ENCODE results near the gene GCSAM. TPM values are rescaled to one million over a fixed set of nuclear protein-coding genes. Genes with fewer than 3 reads are reported as not detected.

The GCSAM gene
- total and polyA plus RNA-seq, 7 experiments from 2014 or later, result 5.5 to 38.8 (median 24.9) TPM

DNA sequence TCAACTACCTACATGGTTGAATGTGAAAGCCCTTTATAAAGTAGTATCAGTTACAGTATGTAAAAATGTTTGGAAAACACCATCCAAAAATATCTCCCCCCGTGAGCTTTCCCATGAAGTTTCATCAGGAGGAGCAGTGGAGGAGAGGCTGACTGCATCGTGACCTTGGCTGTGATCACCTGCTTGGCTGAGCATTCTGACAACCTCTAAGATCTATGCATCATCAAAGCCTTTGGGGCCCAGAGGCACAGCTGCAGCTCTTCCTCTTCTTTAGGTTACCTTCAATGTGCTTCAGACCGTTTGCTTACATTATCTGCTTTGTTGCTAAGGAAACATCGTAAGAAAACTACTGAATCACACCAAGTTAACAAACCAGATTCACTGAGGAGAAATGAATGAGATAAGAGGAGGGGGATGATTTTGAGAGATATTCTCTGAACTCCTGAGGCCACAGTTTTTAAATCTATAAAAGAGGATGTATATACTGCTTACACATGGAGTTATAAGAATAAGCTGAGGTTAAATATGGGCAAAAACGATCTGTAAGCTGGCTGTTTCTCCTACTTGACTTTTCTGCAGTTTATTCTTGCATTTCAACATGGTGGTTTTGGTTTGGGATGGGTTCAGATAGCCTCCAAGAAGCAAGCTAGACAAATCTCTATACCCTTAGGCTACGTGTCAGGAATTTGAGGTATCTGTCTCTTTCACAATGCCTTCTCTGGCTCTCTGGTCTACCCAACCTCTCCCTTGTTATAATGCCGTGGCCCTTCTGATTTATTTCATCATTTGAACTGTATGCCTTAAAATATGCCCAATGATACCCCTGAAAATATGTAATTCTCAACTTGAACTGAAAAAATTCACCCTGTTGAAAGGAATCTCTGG is 4.0 kb downstream of the GCSAM start:
- no peak overlapping the region for H3K4me3 ChIP-seq (ENCODE audit: low read length)
- no peaks in the 10 kb centered on the region for H3K27me3 ChIP-seq (ENCODE audit: control insufficient read depth in 2 of 2, insufficient read depth in 2 of 2, low read length in 2 of 2)
- peaks cover 0 to 10% (median 0%) of the 10 kb centered on the region in 3 experiments for H3K36me3 ChIP-seq (ENCODE audit: control insufficient read depth in 2 of 3, insufficient read depth in 3 of 3, low read length in 3 of 3)
- Mint-ChIP-seq H3K9me3 (no peaks in the 10 kb centered on the region), H3K27ac (peak overlapping the region; percentile 87 to 95 (median 93)), H3K4me3 (peak overlapping the region; percentile 23 to 100 (median 64)), H3K36me3 (peaks cover 10 to 22% (median 16%) of the 10 kb centered on the region in 5 donors), H3K27me3 (no peaks in the 10 kb centered on the region), H3K4me1 (peaks cover 49 to 92% (median 90%) of the 10 kb centered on the region in 7 donors)
- CTCF ChIA-PET, result interaction anchor here (1.0 to 1.4 kb wide), 3 partner anchors 11 to 164 kb away, joined by 3 to 7 read pairs (median 3); partner anchors contain the start of gene SLC9C1
- H3K4me1 ChIP-seq (ENCODE audit: control insufficient read depth in 2 of 2, insufficient read depth in 2 of 2, low read length in 2 of 2), result peaks cover 41 to 72% of the 10 kb centered on the region in 2 donors
- ATAC-seq, result peak; percentile 82
- H3K27ac ChIP-seq (ENCODE audit: low read depth, low read length), result peak overlapping the region; percentile 82
- DNase-seq, result peak in 8 of 9 donors; percentile 39 to 88 (median 83)
- no peaks in the 10 kb centered on the region for H3K9me3 ChIP-seq (ENCODE audit: control insufficient read depth in 2 of 3, low read length in 3 of 3)
- intact Hi-C loops (cut with micrococcal nuclease), result loop anchor here (1.0 to 10.0 kb wide), 17 partner anchors 8 to 1618 kb away; partner anchors contain the start of genes CD96 (in 2 of the 2), GTPBP8 (in 2 of the 2), SLC35A5 (in 2 of the 2) and ABHD10 (in 1 of the 2)
- POLR2A ChIA-PET, result interaction anchor here (0.6 to 2.3 kb wide), 3 partner anchors 9 to 370 kb away, joined by 3 to 8 read pairs (median 5); partner anchors contain the start of gene BTLA

DNA sequence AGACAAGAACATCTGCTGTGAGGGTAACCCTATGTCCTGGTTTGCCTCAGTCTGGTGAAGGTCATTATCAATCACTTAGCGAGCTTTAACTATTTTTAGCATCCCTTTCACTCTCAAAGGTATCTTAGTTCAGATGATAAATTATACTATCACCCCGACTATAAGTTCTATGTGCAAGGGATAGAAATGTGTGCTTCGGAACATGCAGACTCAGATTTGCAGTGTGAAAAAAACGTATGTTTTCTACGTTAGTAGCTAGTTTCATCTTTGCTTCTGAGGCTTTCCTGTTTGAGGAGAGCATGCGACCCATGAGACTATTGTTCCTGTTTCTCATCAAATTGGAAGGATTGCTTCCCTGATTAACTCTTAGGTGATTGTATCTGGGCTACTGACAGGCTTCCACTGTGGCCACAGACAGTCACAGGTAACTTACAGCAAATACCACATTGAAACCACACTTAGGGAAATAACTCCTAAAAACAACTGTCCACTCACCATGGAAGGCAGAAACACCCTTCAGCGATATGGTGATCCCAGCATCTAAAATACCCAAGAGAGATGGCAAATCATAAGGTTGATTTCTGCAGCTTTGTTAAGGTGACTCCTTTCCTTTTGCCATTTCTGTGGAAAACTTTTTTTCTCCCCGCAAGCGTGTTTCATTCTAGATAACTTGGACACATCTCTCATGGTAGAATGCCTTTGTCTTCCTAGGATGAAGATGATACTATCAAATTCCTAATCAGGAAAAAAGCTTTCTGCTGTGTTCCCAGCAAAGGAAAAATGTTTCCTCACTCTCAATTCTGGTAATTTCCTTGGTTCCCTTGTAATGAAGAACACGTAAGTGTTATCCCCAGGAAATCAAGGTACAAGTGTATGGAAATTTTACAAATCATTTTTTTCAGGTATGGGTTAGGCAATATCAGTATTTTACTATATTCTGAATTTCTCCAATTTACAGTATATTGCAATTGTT is 5.2 kb downstream of the GCSAM start:
- peaks cover 16 to 34% (median 27%) of the 10 kb centered on the region in 5 donors for H3K36me3 Mint-ChIP-seq

DNA sequence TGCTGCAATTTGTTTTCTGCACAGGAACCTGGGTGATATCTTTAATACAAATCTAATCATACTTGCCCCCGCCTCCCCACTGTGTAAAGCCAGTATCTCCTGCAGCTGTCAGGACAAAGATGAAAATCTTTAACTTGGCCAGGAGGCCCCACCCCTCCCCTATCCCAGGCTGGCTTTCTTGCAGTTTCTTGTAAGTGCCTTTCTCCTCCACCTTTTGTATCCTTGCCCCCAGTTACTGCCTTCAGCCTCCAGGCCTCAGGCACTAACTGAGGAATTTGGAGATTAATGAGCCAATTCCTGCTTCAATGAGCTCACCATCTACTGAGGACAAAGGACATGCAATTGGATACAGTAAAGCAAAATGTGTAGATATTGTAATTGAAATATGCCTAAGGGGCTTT is 6.5 kb downstream of the GCSAM start:
- Mint-ChIP-seq H3K4me3 (peak overlapping the region; percentile 49 to 100 (median 74)), H3K27me3 (no peaks in the 10 kb centered on the region), H3K36me3 (peaks cover 17 to 42% (median 31%) of the 10 kb centered on the region in 5 donors), H3K4me1 (peaks cover 39 to 86% (median 78%) of the 10 kb centered on the region in 7 donors), H3K9me3 (no peaks in the 10 kb centered on the region), H3K27ac (peak overlapping the region; percentile 87 to 95 (median 93))
- DNase-seq (no peak), ATAC-seq (no peak)
- Histone ChIP-seq H3K4me3 (ENCODE audit: low read length) (peak overlapping the region; percentile 44), H3K27ac (ENCODE audit: low read depth, low read length) (peak overlapping the region; percentile 82), H3K9me3 (ENCODE audit: control insufficient read depth in 2 of 3, low read length in 3 of 3) (no peaks in the 10 kb centered on the region), H3K27me3 (ENCODE audit: control insufficient read depth in 2 of 2, insufficient read depth in 2 of 2, low read length in 2 of 2) (no peaks in the 10 kb centered on the region), H3K4me1 (ENCODE audit: control insufficient read depth in 2 of 2, insufficient read depth in 2 of 2, low read length in 2 of 2) (peaks cover 32 to 58% of the 10 kb centered on the region in 2 donors), H3K36me3 (ENCODE audit: control insufficient read depth in 2 of 3, insufficient read depth in 3 of 3, low read length in 3 of 3) (peaks cover 0 to 24% (median 0%) of the 10 kb centered on the region in 3 experiments)
- CTCF ChIA-PET, result interaction anchor here (1.1 to 2.7 kb wide), 3 partner anchors 9 to 15 kb away, joined by 3 to 11 read pairs (median 7); no protein-coding TSS in a partner anchor
- POLR2A ChIA-PET, result no interaction called here
- intact Hi-C loops (cut with micrococcal nuclease), result loop anchor here (2.0 to 10.0 kb wide), 8 partner anchors 171 to 1621 kb away; partner anchors contain the start of genes GTPBP8 (in 2 of the 2), ATP6V1A (in 1 of the 2), BTLA (in 1 of the 2) and CD96 (in 1 of the 2)

More for the DNA sequence above, 5.2 kb downstream of the GCSAM start:
- peak overlapping the region; percentile 87 to 95 (median 93) for H3K27ac Mint-ChIP-seq
- Histone ChIP-seq H3K27me3 (ENCODE audit: control insufficient read depth in 2 of 2, insufficient read depth in 2 of 2, low read length in 2 of 2) (no peaks in the 10 kb centered on the region), H3K36me3 (ENCODE audit: control insufficient read depth in 2 of 3, insufficient read depth in 3 of 3, low read length in 3 of 3) (peaks cover 0 to 22% (median 0%) of the 10 kb centered on the region in 3 experiments), H3K27ac (ENCODE audit: low read depth, low read length) (peak overlapping the region; percentile 82), H3K4me3 (ENCODE audit: low read length) (peak overlapping the region; percentile 44), H3K4me1 (ENCODE audit: control insufficient read depth in 2 of 2, insufficient read depth in 2 of 2, low read length in 2 of 2) (peaks cover 32 to 60% of the 10 kb centered on the region in 2 donors), H3K9me3 (ENCODE audit: control insufficient read depth in 2 of 3, low read length in 3 of 3) (no peaks in the 10 kb centered on the region)
- ChIA-PET CTCF (interaction anchor here (1.0 to 2.1 kb wide), 4 partner anchors 10 to 166 kb away, joined by 3 to 7 read pairs (median 5); partner anchors contain the start of gene SLC9C1), POLR2A (interaction anchor here (0.6 to 2.3 kb wide), 9 partner anchors 8 to 434 kb away, joined by 3 to 9 read pairs (median 3); partner anchors contain the start of genes ABHD10, ATG3, CD200 and SLC35A5)
- intact Hi-C loops (cut with micrococcal nuclease), result loop anchor here (2.0 to 10.0 kb wide), 12 partner anchors 149 to 1619 kb away; partner anchors contain the start of genes CD96 (in 2 of the 2), GTPBP8 (in 2 of the 2), ABHD10 (in 1 of the 2) and ATP6V1A (in 1 of the 2)
- H3K9me3 Mint-ChIP-seq, result no peaks in the 10 kb centered on the region
- DNase-seq, result peak in 5 of 9 donors; percentile 15 to 46 (median 34)
- H3K4me1 Mint-ChIP-seq, result peaks cover 39 to 80% (median 80%) of the 10 kb centered on the region in 7 donors
- peak overlapping the region; percentile 49 to 100 (median 74) for H3K4me3 Mint-ChIP-seq
- peak; percentile 16 for ATAC-seq
- no peaks in the 10 kb centered on the region for H3K27me3 Mint-ChIP-seq

DNA sequence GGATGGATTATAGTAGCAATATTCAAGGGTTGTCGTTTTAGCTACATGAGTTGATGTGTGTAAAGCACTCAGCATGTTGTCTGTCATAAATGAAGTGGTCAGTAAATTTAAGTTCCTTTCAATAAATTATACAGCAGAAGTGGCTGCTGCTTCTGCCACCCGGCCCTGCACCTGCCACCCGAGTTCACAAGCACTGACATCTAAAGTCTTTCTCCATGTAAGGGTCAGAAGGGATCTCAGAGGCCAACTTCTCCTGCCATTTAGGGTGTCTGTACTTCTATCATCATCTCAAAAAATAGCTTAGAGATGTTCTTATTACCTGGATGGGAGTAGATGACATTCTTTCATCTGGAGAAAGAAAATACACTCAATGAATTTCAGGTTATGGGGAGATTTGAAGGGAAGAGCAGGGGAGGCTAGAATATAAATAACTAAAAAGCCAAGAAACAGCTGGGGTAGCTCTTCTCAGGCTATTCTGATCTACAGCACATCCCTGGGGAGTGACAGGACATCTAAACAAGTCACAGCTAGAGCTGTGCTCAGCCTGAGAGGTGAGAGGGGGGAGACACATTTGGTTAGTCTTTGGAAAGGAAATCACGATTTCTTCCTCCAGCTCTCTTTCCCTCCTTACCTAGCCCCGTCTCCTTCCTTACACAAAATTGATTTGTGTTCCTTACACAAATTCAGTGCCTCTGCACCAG is 8.0 kb downstream of the GCSAM start:
- Mint-ChIP-seq H3K27ac (peak overlapping the region; percentile 15 to 95 (median 93)), H3K9me3 (no peaks in the 10 kb centered on the region), H3K27me3 (no peaks in the 10 kb centered on the region), H3K4me3 (peak overlapping the region in 4 of 10 donors; percentile 8 to 100 (median 42)), H3K36me3 (peaks cover 17 to 42% (median 34%) of the 10 kb centered on the region in 5 donors), H3K4me1 (peaks cover 37 to 85% (median 78%) of the 10 kb centered on the region in 7 donors)
- ChIA-PET POLR2A (interaction anchor here (0.5 to 1.0 kb wide), 4 partner anchors 9 to 859 kb away, joined by 3 to 5 read pairs (median 4); no protein-coding TSS in a partner anchor), CTCF (interaction anchor here (0.5 to 2.7 kb wide), 7 partner anchors 8 to 896 kb away, joined by 3 to 11 read pairs (median 3); no protein-coding TSS in a partner anchor)
- no peak for DNase-seq
- Histone ChIP-seq H3K27me3 (ENCODE audit: control insufficient read depth in 2 of 2, insufficient read depth in 2 of 2, low read length in 2 of 2) (no peaks in the 10 kb centered on the region), H3K4me1 (ENCODE audit: control insufficient read depth in 2 of 2, insufficient read depth in 2 of 2, low read length in 2 of 2) (peaks cover 32 to 57% of the 10 kb centered on the region in 2 donors), H3K27ac (ENCODE audit: low read depth, low read length) (peak overlapping the region; percentile 82), H3K36me3 (ENCODE audit: control insufficient read depth in 2 of 3, insufficient read depth in 3 of 3, low read length in 3 of 3) (peaks cover 0 to 24% (median 0%) of the 10 kb centered on the region in 3 experiments), H3K9me3 (ENCODE audit: control insufficient read depth in 2 of 3, low read length in 3 of 3) (no peaks in the 10 kb centered on the region), H3K4me3 (ENCODE audit: low read length) (no peak overlapping the region)
- ATAC-seq, result no peak
- intact Hi-C loops (cut with micrococcal nuclease), result loop anchor here (5.0 to 10.0 kb wide), 7 partner anchors 172 to 1622 kb away; partner anchors contain the start of genes GTPBP8 (in 2 of the 2), ATP6V1A (in 1 of the 2), BTLA (in 1 of the 2) and CD96 (in 1 of the 2)

DNA sequence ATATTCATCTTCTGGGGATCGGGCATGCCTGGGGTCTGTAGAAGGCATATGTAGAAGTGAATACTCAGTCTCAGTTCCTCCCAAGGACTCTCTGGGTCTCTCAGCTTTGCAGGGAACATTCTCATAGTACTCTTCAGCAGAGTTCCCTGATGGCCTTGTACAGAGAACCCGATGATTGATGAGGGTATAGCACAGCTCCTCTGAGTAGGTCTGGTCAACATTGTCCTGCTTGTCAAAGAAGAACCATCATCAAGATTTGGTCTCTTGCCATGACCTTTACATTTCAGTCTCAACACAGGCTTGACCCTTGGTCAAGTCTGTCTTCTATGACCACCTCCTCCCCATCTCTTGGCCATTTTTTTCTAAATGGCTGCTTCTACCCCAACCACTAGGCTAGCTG is 9.5 kb downstream of the GCSAM start:
- no peaks in the 10 kb centered on the region for H3K9me3 ChIP-seq (ENCODE audit: control insufficient read depth in 2 of 3, low read length in 3 of 3)
- DNase-seq (no peak), ATAC-seq (no peak)
- H3K36me3 ChIP-seq (ENCODE audit: control insufficient read depth in 2 of 3, insufficient read depth in 3 of 3, low read length in 3 of 3), result peaks cover 0 to 24% (median 0%) of the 10 kb centered on the region in 3 experiments
- no peaks in the 10 kb centered on the region for H3K27me3 ChIP-seq (ENCODE audit: control insufficient read depth in 2 of 2, insufficient read depth in 2 of 2, low read length in 2 of 2)
- POLR2A ChIA-PET, result interaction anchor here (1.0 kb wide), 1 partner anchor 15 kb away, joined by 3 read pairs; no protein-coding TSS in a partner anchor
- Mint-ChIP-seq H3K9me3 (no peaks in the 10 kb centered on the region), H3K36me3 (peaks cover 17 to 52% (median 34%) of the 10 kb centered on the region in 5 donors), H3K27me3 (no peaks in the 10 kb centered on the region), H3K27ac (peak overlapping the region in 2 of 9 donors; percentile 4 to 25), H3K4me1 (peaks cover 36 to 85% (median 78%) of the 10 kb centered on the region in 7 donors), H3K4me3 (no peak overlapping the region)
- H3K4me3 ChIP-seq (ENCODE audit: low read length), result no peak overlapping the region
- no peak overlapping the region for H3K27ac ChIP-seq (ENCODE audit: low read depth, low read length)
- CTCF ChIA-PET, result interaction anchor here (2.1 kb wide), 1 partner anchor 12 kb away, joined by 7 read pairs; no protein-coding TSS in a partner anchor
- intact Hi-C loops (cut with micrococcal nuclease), result loop anchor here in 1 of 2 donors (10.0 kb wide), 2 partner anchors 1411 to 1571 kb away; partner anchors contain the start of genes SIDT1 and USF3
- peaks cover 21 to 48% of the 10 kb centered on the region in 2 donors for H3K4me1 ChIP-seq (ENCODE audit: control insufficient read depth in 2 of 2, insufficient read depth in 2 of 2, low read length in 2 of 2)

Data from naive thymus-derived CD4-positive, alpha-beta T cell (primary cell).